ENCODE results near the gene GPRIN2. TPM values are rescaled to one million over a fixed set of nuclear protein-coding genes. Genes with fewer than 3 reads are reported as not detected.
"Not testable (repeated sequence)": the region's sequence is repeated elsewhere in the genome, so short reads cannot be mapped to it uniquely, and the experiment has no call there.

GPRIN2 gene
- total and polyA plus RNA-seq, 4 donors, result 17.7 to 36.5 (median 29.1) TPM

GRCh38 chr10:46536781-46537180, 19.7 kb downstream of the GPRIN2 start:
- ATAC-seq (ENCODE audit: insufficient read depth, low FRiP score) (no peak), DNase-seq (no peak)
- Histone ChIP-seq H3K27me3 (ENCODE audit: control insufficient read depth in 3 of 3, insufficient read depth in 3 of 3, low read length in 2 of 3) (no peaks in the 10 kb centered on the region), H3K9ac (ENCODE audit: insufficient read depth in 1 of 2, low read length in 2 of 2) (no peak overlapping the region), H3K9me3 (ENCODE audit: control insufficient read depth in 4 of 4, insufficient read depth in 3 of 4, low read length in 3 of 4) (no peaks in the 10 kb centered on the region), H3K36me3 (ENCODE audit: control insufficient read depth in 4 of 4, insufficient read depth in 4 of 4, low read length in 4 of 4) (no peaks in the 10 kb centered on the region), H3K4me3 (no peak overlapping the region), H3K4me1 (ENCODE audit: control insufficient read depth in 5 of 5, insufficient read depth in 5 of 5, low read length in 5 of 5) (peaks cover 0 to 14% (median 5%) of the 10 kb centered on the region in 5 donors), H3K27ac (ENCODE audit: low read depth in 1 of 2, low read length in 1 of 2) (no peak overlapping the region)
- no peak for TF ChIP-seq CTCF (IDR thresholded peaks at IDR 0.05; ENCODE audit: control extremely low read depth, extremely low read depth)
- 88 to 94% methylated on average over 5 of the region's 5 CpGs for WGBS, 2 donors

- Histone ChIP-seq H3K4me3 (no peak overlapping the region), H3K27me3 (ENCODE audit: control insufficient read depth in 3 of 3, insufficient read depth in 3 of 3, low read length in 2 of 3) (no peaks in the 10 kb centered on the region), H3K36me3 (ENCODE audit: control insufficient read depth in 4 of 4, insufficient read depth in 4 of 4, low read length in 4 of 4) (no peaks in the 10 kb centered on the region), H3K27ac (ENCODE audit: low read depth in 1 of 2, low read length in 1 of 2) (no peak overlapping the region), H3K9me3 (ENCODE audit: control insufficient read depth in 4 of 4, insufficient read depth in 3 of 4, low read length in 3 of 4) (no peaks in the 10 kb centered on the region), H3K4me1 (ENCODE audit: control insufficient read depth in 5 of 5, insufficient read depth in 5 of 5, low read length in 5 of 5) (peaks cover 0 to 14% (median 4%) of the 10 kb centered on the region in 5 donors), H3K9ac (ENCODE audit: insufficient read depth in 1 of 2, low read length in 2 of 2) (no peak overlapping the region)
- WGBS, 2 donors, result 87 to 90% methylated on average over 6 of the region's 6 CpGs
- DNase-seq (no peak), ATAC-seq (ENCODE audit: insufficient read depth, low FRiP score) (no peak)
- TF ChIP-seq CTCF (IDR thresholded peaks at IDR 0.05; ENCODE audit: control extremely low read depth, extremely low read depth), result no peak
These were observed 20.3 kb downstream of the GPRIN2 start for GRCh38 chr10:46536171-46536570.

GRCh38 chr10:46534828-46535524, 21.5 kb downstream of the GPRIN2 start:
- no peak for DNase-seq
- Histone ChIP-seq H3K4me3 (no peak overlapping the region), H3K27me3 (ENCODE audit: control insufficient read depth in 3 of 3, insufficient read depth in 3 of 3, low read length in 2 of 3) (no peaks in the 10 kb centered on the region), H3K9me3 (ENCODE audit: control insufficient read depth in 4 of 4, insufficient read depth in 3 of 4, low read length in 3 of 4) (no peaks in the 10 kb centered on the region), H3K4me1 (ENCODE audit: control insufficient read depth in 5 of 5, insufficient read depth in 5 of 5, low read length in 5 of 5) (peaks cover 0 to 4% (median 0%) of the 10 kb centered on the region in 5 donors), H3K36me3 (ENCODE audit: control insufficient read depth in 4 of 4, insufficient read depth in 4 of 4, low read length in 4 of 4) (no peaks in the 10 kb centered on the region), H3K9ac (ENCODE audit: insufficient read depth in 1 of 2, low read length in 2 of 2) (no peak overlapping the region), H3K27ac (ENCODE audit: low read depth in 1 of 2, low read length in 1 of 2) (no peak overlapping the region)
- 89 to 91% methylated on average over 6 of the region's 6 CpGs for WGBS, 2 donors
- no peak for ATAC-seq (ENCODE audit: insufficient read depth, low FRiP score)
- no peak for TF ChIP-seq CTCF (IDR thresholded peaks at IDR 0.05; ENCODE audit: control extremely low read depth, extremely low read depth)

GRCh38 chr10:46532256-46532655, 24.2 kb downstream of the GPRIN2 start:
- not testable (repeated sequence) for H3K9me3 ChIP-seq (ENCODE audit: control insufficient read depth in 4 of 4, insufficient read depth in 3 of 4, low read length in 3 of 4); DNase-seq; ATAC-seq (ENCODE audit: insufficient read depth, low FRiP score); H3K27ac ChIP-seq (ENCODE audit: low read depth in 1 of 2, low read length in 1 of 2); H3K4me1 ChIP-seq (ENCODE audit: control insufficient read depth in 5 of 5, insufficient read depth in 5 of 5, low read length in 5 of 5); H3K4me3 ChIP-seq; H3K36me3 ChIP-seq (ENCODE audit: control insufficient read depth in 4 of 4, insufficient read depth in 4 of 4, low read length in 4 of 4); H3K27me3 ChIP-seq (ENCODE audit: control insufficient read depth in 3 of 3, insufficient read depth in 3 of 3, low read length in 2 of 3); H3K9ac ChIP-seq (ENCODE audit: insufficient read depth in 1 of 2, low read length in 2 of 2)
- 78 to 90% methylated on average over 1 of the region's 1 CpG for WGBS, 2 donors
